Bronchial epithelial cell (primary cell): ENCODE measurements around the gene RTEL1. TPM values are rescaled to one million over a fixed set of nuclear protein-coding genes. Genes with fewer than 3 reads are reported as not detected.

ENCODE experiments used
- DNase-seq: peaks from one replicate; pipeline ENCODE4 v3.0.0-alpha.2; 2010; ENCODE audit warnings: low read depth
- FAIRE-seq: peaks from 2 replicates; lab custom pipeline; 2011; peaks lifted over from hg19 to GRCh38; lab: Jason Lieb, UNC
- H3K27me3 ChIP-seq: 2 replicates; pipeline ENCODE4 v1.5.1; 2011; ENCODE audit warnings: low read length; ENCODE audit not compliant: control insufficient read depth, insufficient read depth
- H3K36me3 ChIP-seq: 2 replicates; pipeline ENCODE4 v1.5.1; 2011; ENCODE audit warnings: low read length; ENCODE audit not compliant: control insufficient read depth, insufficient read depth
- H3K4me3 ChIP-seq: 2 replicates; pipeline ENCODE4 v1.5.1; 2011; ENCODE audit warnings: mild to moderate bottlenecking, low read depth, low read length, control low read depth
- CTCF ChIP-seq: IDR thresholded peaks from 2 replicates; pipeline ENCODE4 v1.5.1; 2011; ENCODE audit warnings: mild to moderate bottlenecking, moderate library complexity, low read length, control low read depth, inconsistent platforms; ENCODE audit not compliant: insufficient read depth, severe bottlenecking
- total RNA-seq: library from RNA; depleted of rRNA; stranded (reverse); fragments of >200 nt; gene quantifications from 2 replicates; pipeline ENCODE4 v1.2.1, GENCODE V29; 2014

RTEL1 gene
- total RNA-seq, 1 donor from 2014 or later = 4.5 TPM

- H3K36me3 ChIP-seq = no peaks in the 10 kb centered on the region
- TF ChIP-seq CTCF = no peak
- H3K27me3 ChIP-seq = no peaks in the 10 kb centered on the region
- DNase-seq (peak; percentile 72), FAIRE-seq (no peak)
- no peak overlapping the region for H3K4me3 ChIP-seq
Observed at GRCh38 chr20:63686492-63687321, 28.6 kb downstream of the RTEL1 start.

- no peaks in the 10 kb centered on the region for H3K27me3 ChIP-seq
- no peak overlapping the region for H3K4me3 ChIP-seq
- FAIRE-seq (no peak), DNase-seq (no peak)
- H3K36me3 ChIP-seq = no peaks in the 10 kb centered on the region
- no peak for TF ChIP-seq CTCF
Observed at GRCh38 chr20:63687419-63688178, 29.5 kb downstream of the RTEL1 start.

GRCh38 chr20:63688228-63689045 lies 30.3 kb downstream of the RTEL1 start:
- no peak for FAIRE-seq
- no peak overlapping the region for H3K4me3 ChIP-seq
- no peak for TF ChIP-seq CTCF
- no peaks in the 10 kb centered on the region for H3K36me3 ChIP-seq
- DNase-seq = no peak
- no peaks in the 10 kb centered on the region for H3K27me3 ChIP-seq

GRCh38 chr20:63689046-63690002 lies 31.2 kb downstream of the RTEL1 start:
- H3K27me3 ChIP-seq = no peaks in the 10 kb centered on the region
- H3K36me3 ChIP-seq = peaks cover 4% of the 10 kb centered on the region
- H3K4me3 ChIP-seq = no peak overlapping the region
- no peak for TF ChIP-seq CTCF
- DNase-seq (no peak), FAIRE-seq (no peak)
